Stimulated activated CD8-positive, alpha-beta memory T cell treated with anti-CD3 and anti-CD28 coated beads, Interleukin-7, amount 100 ng/mL, for 24 hours (primary cell): Measurements from ENCODE around the gene TRIM3.

ENCODE experiments used
- DNase-seq: peaks from one replicate; pipeline ENCODE4 v3.0.0-alpha.2; 2020; ENCODE audit warnings: low read depth

Gene TRIM3

DNA sequence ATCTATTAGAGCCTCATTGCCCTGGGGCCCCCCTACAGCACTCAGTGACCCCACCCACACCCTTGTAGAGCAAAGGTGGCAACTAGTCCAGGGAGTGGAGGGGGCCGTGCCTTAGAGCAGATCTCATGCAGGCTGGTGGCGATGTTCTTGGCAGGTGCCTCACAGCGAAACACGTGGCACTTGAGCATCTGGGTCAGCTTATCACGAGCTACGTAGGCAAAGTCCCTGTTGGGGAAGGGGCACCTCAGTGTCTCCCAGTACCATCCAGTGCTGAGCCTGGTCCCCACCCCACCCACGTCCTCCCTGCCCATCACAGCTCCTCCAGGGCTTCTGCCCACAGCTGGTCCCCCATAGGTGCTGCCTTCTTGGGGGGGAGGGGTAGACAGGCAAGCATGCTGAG lies 72.3 kb downstream of the TRIM3 start:
- DNase-seq, result no peak

DNA sequence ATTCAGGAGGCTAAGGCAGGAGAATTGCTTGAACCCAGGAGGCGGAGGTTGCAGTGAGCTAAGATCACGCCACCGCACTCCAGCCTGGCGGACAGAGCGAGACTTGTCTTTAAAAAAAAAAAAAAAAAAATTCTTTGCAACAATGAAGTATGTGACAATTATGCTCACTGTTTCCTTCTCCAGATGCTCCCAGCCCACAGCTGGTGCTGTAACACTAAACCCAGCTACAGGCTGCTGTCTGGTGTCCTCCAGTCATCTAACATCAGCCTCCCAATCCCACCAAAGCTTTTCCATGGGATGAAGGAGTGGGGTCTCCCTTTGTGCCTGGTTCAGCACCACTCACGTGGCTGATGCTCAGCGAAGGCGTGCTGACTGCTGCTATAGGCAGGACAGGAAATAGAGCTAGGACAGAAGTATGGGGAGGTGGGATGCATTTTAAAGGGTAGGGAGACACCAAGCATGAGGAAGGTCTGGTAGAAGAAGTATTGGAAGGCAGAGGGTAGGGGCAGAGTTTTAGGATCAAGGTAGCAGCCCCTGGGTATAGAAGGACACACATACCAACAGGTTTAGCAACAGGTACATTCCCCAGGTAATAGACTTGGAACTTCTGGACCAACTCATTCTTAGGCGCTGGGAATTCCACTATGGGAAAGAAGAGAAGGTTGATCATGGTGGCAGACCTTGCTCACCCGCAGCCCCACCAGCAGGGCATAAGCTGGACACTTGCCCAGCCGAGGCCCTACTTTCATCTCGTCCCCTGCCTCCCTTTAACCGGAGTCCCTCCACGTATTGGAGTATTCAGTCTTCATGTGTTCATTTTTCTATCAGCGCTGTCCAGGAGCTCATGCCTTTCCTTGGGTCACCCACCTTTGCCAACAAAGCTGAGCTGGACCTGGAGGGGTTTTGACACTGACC lies 73.1 kb downstream of the TRIM3 start:
- no peak for DNase-seq
